ENCODE measurements around the gene DHRSX.

DHRSX gene

DNA sequence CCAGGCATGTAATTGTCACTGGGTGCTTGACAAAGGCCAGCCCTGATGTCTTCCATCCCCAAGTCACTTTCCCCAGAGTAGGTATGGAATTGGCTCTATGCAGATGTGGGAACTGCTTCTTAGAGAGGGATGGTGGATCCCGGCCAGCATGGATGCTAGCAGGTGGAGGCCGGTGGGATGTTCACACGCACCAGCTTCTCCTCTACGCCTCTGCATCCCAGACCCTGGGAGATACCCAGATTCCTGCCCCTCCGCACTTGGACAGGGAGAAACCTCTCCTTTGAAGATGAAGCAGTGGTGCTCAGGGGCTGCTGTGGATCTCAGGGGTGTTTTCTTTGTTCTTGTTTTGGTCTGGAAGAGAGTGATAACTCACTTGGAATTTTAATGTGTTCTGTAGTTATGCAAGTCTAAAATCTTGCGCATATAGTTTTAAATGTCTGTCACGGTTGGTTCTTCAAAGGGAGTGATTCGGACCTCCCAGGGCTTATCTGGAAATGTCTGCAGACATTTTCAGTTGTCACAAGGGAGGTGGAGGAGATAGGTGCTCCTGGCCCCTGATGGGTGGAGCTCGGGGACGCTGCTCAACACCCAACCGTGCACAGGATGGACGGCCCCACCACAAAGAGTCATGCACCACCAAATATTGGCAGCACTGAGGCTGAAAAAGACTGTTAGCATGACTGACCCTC is 308.0 kb downstream of the DHRSX start:
- in situ Hi-C loops (cut with HindIII; ENCODE audit: low sequenced_read_pairs), result no loop called here
- no peak overlapping the region for H3K4me3 ChIP-seq (ENCODE audit: low read depth, low read length)
- no peak for DNase-seq (ENCODE audit: low read depth)
- TF ChIP-seq, protein P1, sequence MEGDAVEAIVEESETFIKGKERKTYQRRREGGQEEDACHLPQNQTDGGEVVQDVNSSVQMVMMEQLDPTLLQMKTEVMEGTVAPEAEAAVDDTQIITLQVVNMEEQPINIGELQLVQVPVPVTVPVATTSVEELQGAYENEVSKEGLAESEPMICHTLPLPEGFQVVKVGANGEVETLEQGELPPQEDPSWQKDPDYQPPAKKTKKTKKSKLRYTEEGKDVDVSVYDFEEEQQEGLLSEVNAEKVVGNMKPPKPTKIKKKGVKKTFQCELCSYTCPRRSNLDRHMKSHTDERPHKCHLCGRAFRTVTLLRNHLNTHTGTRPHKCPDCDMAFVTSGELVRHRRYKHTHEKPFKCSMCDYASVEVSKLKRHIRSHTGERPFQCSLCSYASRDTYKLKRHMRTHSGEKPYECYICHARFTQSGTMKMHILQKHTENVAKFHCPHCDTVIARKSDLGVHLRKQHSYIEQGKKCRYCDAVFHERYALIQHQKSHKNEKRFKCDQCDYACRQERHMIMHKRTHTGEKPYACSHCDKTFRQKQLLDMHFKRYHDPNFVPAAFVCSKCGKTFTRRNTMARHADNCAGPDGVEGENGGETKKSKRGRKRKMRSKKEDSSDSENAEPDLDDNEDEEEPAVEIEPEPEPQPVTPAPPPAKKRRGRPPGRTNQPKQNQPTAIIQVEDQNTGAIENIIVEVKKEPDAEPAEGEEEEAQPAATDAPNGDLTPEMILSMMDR (IDR thresholded peaks at IDR 0.05; ENCODE audit: low read depth, low read length, missing control alignments), result no peak

DNA sequence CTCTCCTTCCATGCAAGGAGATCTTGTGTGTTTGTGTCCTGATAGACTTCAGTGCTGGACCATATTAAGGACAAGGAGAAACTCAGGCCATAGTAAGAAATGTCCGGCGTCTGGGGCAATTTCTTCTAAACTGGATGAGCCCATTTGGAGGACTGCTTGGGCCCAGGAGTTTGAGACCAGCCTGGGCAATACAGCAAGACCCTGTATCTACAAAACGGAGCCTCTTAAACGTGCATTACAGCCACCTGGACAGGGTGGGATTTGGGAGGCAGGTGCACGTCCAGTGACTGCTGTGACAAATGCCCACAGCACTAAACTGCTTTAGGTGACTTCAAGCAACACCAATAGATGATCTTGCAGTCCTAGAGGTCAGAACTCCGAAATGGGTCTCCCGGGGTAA is 311.9 kb downstream of the DHRSX start:
- DNase-seq (ENCODE audit: low read depth), result no peak
- H3K4me3 ChIP-seq (ENCODE audit: low read depth, low read length), result no peak overlapping the region
- TF ChIP-seq, protein P1 (IDR thresholded peaks at IDR 0.05; ENCODE audit: low read depth, low read length, missing control alignments), result no peak
- in situ Hi-C loops (cut with HindIII; ENCODE audit: low sequenced_read_pairs), result no loop called here

DNA sequence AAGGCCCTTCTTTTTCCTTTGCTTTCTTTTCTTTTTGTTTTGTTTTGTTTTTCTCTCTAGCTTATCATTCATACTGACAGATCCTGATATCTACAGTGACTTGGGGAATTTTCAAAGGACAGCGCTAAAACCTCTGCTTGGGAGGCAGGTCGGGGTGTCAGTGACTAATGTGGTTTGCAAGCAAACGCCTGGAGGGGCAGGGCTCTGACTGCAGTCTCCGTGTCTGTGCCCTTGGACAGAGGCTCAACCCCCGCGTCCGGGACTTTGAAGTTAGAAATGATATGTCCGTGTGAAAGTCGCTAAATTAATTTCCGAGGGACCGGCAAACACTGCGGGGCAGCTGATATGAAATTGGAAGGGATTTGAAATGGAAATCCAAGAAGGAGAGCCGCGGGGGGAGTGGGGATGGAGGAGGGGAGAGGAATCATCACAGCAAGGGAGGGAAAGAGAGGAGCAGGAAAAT is 312.4 kb downstream of the DHRSX start:
- no peak overlapping the region for H3K4me3 ChIP-seq (ENCODE audit: low read depth, low read length)
- in situ Hi-C loops (cut with HindIII; ENCODE audit: low sequenced_read_pairs), result no loop called here
- no peak for DNase-seq (ENCODE audit: low read depth)
- TF ChIP-seq, protein P1 (IDR thresholded peaks at IDR 0.05; ENCODE audit: low read depth, low read length, missing control alignments), result no peak

DNA sequence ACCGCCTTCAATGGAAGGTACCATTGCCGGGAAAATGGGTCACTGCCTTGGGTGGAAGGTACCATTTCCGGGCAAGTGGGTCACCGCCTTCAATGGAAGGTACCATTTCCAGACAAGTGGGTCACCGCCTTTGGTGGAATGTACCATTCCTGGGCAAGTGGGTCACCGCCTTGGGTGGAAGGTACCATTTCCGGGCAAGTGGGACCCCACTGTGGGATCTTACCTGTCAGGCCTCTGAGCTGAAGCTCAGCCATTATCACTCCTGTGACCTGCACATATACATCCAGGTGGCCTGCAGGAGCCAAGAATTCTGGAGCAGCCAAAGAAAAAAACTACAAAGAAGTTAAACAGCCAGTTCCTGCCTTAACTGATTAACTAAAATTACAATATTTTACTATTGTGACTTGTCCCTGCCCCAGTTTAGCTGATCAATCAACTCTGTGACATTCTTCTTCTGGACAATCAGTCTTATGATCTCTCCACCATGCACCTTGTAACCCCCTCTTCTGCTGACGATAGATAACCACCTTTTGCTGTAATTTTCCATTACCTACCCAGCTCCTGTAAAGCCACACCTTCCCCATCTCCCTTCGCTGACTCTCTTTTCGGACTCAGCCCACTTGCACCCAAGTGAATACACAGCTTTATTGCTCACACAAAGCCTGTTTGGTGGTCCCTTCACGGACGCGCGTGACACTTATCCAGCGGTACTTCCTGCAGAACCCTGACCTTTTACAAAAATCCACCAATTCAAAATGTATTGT is 313.2 kb downstream of the DHRSX start:
- in situ Hi-C loops (cut with HindIII; ENCODE audit: low sequenced_read_pairs), result no loop called here
- H3K4me3 ChIP-seq (ENCODE audit: low read depth, low read length), result no peak overlapping the region
- TF ChIP-seq, protein P1 (IDR thresholded peaks at IDR 0.05; ENCODE audit: low read depth, low read length, missing control alignments), result no peak
- DNase-seq (ENCODE audit: low read depth), result no peak

DNA sequence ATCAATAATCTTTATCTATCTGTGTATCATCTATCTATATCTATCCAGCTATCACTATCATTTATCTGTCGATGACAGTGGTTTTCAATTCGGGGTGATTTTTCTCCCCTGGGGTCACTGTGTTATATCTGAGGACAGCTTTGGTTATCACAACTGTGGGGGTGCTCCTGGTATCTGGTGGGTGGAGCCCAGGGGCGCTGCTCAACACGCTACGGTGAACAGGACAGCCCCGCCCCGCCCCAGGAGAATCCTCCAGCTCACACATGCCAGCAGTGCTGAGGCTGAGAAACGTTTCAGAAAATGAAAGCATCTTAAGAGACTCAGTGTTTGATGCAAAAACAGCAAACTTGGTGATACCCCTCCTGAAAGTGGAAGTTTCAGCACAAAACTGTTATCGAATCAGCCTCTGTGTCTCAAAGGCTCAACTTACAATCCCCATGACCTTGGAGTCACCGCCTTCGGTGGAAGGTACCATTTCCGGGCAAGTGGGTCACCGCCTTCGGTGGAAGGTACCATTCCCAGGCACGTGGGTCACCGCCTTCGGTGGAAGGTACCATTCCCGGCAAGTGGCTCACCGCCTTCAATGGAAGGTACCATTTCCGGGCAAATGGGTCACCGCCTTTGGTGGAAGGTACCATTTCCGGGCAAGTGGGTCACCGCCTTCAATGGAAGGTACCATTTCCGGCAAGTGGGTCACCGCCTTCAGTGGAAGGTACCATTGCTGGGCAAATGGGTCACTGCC is 315.3 kb downstream of the DHRSX start:
- in situ Hi-C loops (cut with HindIII; ENCODE audit: low sequenced_read_pairs), result no loop called here
- TF ChIP-seq, protein P1 (IDR thresholded peaks at IDR 0.05; ENCODE audit: low read depth, low read length, missing control alignments), result no peak
- H3K4me3 ChIP-seq (ENCODE audit: low read depth, low read length), result no peak overlapping the region
- no peak for DNase-seq (ENCODE audit: low read depth)

DNA sequence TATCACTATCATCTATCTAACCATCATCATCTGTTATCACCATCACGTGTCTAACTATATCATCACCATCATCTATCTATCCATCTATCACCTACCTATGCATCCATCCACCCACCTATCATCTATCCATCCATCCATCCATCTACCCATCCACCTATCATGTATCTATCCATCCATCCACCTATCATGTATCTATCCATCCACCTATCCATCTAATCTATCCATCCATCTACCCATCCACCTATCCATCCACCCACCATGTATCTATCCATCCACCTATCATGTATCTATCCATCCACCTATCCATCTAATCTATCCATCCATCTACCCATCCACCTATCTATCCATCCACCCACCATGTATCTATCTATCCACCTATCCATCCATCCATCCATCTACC is 316.7 kb downstream of the DHRSX start:
- no peak overlapping the region for H3K4me3 ChIP-seq (ENCODE audit: low read depth, low read length)
- in situ Hi-C loops (cut with HindIII; ENCODE audit: low sequenced_read_pairs), result no loop called here
- no peak for DNase-seq (ENCODE audit: low read depth)
- TF ChIP-seq, protein P1 (IDR thresholded peaks at IDR 0.05; ENCODE audit: low read depth, low read length, missing control alignments), result no peak
